Kidney (tissue), 14 donors: ENCODE results near the gene CACNB4. TPM values are rescaled to one million over a fixed set of nuclear protein-coding genes. Genes with fewer than 3 reads are reported as not detected.

ENCODE experiments used
- DNase-seq, 5 donors: peaks; one replicate each; pipeline ENCODE4 v3.0.0-alpha.2; 2013 to 2020
- FAIRE-seq: peaks from 2 replicates; lab custom pipeline; 2012; peaks lifted over from hg19 to GRCh38; lab: Jason Lieb, UNC
- H3K27ac ChIP-seq, 2 donors: one replicate each; pipeline ENCODE4 v1.7.0; 2013; ENCODE audit warnings: low read depth in 2 of 2, low read length in 2 of 2, inconsistent platforms in 1 of 2
- H3K27me3 ChIP-seq: one replicate; pipeline ENCODE4 v1.7.1; 2013; ENCODE audit warnings: low read length, inconsistent platforms; ENCODE audit not compliant: control insufficient read depth, insufficient read depth
- H3K36me3 ChIP-seq, 3 donors: one replicate each; pipeline versions ENCODE4 v1.7.0 to v1.7.1; 2013; ENCODE audit warnings: low read length in 3 of 3, control low read depth in 1 of 3, inconsistent platforms in 1 of 3; ENCODE audit not compliant: insufficient read depth in 3 of 3, control insufficient read depth in 2 of 3
- H3K4me1 ChIP-seq, 3 donors: one replicate each; pipeline versions ENCODE4 v1.7.0 to v1.7.1; 2013; ENCODE audit warnings: low read length in 3 of 3, inconsistent platforms in 1 of 3, low read depth in 1 of 3; ENCODE audit not compliant: control insufficient read depth in 2 of 3, insufficient read depth in 2 of 3
- H3K4me3 ChIP-seq, 3 donors: one replicate each; pipeline versions ENCODE4 v1.7.0 to v1.8.1; 2013; ENCODE audit warnings: low read length in 3 of 3, control low read depth in 1 of 3, inconsistent platforms in 1 of 3
- H3K9ac ChIP-seq, 3 donors: one replicate each; pipeline versions ENCODE4 v1.7.0 to v1.7.1; 2013; ENCODE audit warnings: low read length in 3 of 3, control low read depth in 1 of 3, inconsistent platforms in 1 of 3
- H3K9me3 ChIP-seq, 3 donors: one replicate each; pipeline versions ENCODE4 v1.7.0 to v1.7.1; 2013; ENCODE audit warnings: low read length in 3 of 3, control low read depth in 1 of 3, inconsistent platforms in 1 of 3; ENCODE audit not compliant: control insufficient read depth in 2 of 3, insufficient read depth in 1 of 3
- CTCF ChIP-seq: IDR thresholded peaks from 3 replicates; pipeline ENCODE4 v1.5.1; 2012; ENCODE audit warnings: mild to moderate bottlenecking, moderate library complexity, borderline replicate concordance; ENCODE audit not compliant: insufficient read depth; ENCODE audit errors: extremely low read depth
- intact Hi-C: fragments of 100-400 bp; cut with DNase I; formaldehyde crosslinking; loops from one replicate; pipeline ENCODE4 v1.11.1; 2022
- polyA plus RNA-seq: library from polyadenylated mRNA; stranded (reverse); fragments of 350-450 nt; fragmentation: Illumina TruSeq; extraction: RNeasy Lipid Tissue Mini Kit (QIAGEN cat#74804); gene quantifications from one replicate; pipeline ENCODE4 v1.2.3, GENCODE V29; 2014; ENCODE audit warnings: low read depth, low replicate concordance; ENCODE audit not compliant: insufficient read depth
- total RNA-seq: library from RNA; stranded (reverse); fragmentation: NEBNext Ultra II Directional; extraction: Animal tissue kit (Norgen Biotek cat#: 25700); gene quantifications from one replicate; pipeline ENCODE4 v1.2.1, GENCODE V29; 2021
- donor health status: control.
- donor health status: control.
- donor health status: control.
- donor health status: control.
- donor health status: control.
- donor health status: DM: yes; HTN: yes; CAD: no.
- donor health status: Normal renal cell carcinoma (clear cell type).

CACNB4 gene
- total and polyA plus RNA-seq, 2 donors from 2014 or later = 1.3 to 2.2 TPM

- no peak for DNase-seq
- Histone ChIP-seq H3K9me3 (no peaks in the 10 kb centered on the region), H3K36me3 (no peaks in the 10 kb centered on the region), H3K4me1 (no peaks in the 10 kb centered on the region), H3K9ac (no peak overlapping the region), H3K4me3 (no peak overlapping the region), H3K27me3 (no peaks in the 10 kb centered on the region), H3K27ac (no peak overlapping the region)
- no peak for FAIRE-seq
- no peak for TF ChIP-seq CTCF
- intact Hi-C loops = no loop called here
Measured at GRCh38 chr2:152106464-152106863, 7.6 kb upstream of the CACNB4 start.

GRCh38 chr2:152103271-152103670 lies 4.4 kb upstream of the CACNB4 start:
- FAIRE-seq (no peak), DNase-seq (no peak)
- no peak for TF ChIP-seq CTCF
- Histone ChIP-seq H3K4me3 (no peak overlapping the region), H3K9ac (no peak overlapping the region), H3K36me3 (no peaks in the 10 kb centered on the region), H3K27me3 (peaks cover 6% of the 10 kb centered on the region), H3K4me1 (peaks cover 0 to 5% (median 5%) of the 10 kb centered on the region in 3 donors), H3K27ac (no peak overlapping the region), H3K9me3 (no peaks in the 10 kb centered on the region)
- intact Hi-C loops = no loop called here

- intact Hi-C loops = no loop called here
- no peak for FAIRE-seq
Measured at GRCh38 chr2:152100961-152101360, 2.1 kb upstream of the CACNB4 start.

More at GRCh38 chr2:152100961-152101360, 2.1 kb upstream of the CACNB4 start:
- no peaks in the 10 kb centered on the region for H3K9me3 ChIP-seq
- no peak for DNase-seq
- no peak overlapping the region for H3K9ac ChIP-seq
- H3K27ac ChIP-seq = no peak overlapping the region
- TF ChIP-seq CTCF = no peak
- no peaks in the 10 kb centered on the region for H3K36me3 ChIP-seq
- peaks cover 6% of the 10 kb centered on the region for H3K27me3 ChIP-seq
- peaks cover 0 to 7% (median 5%) of the 10 kb centered on the region in 3 donors for H3K4me1 ChIP-seq
- H3K4me3 ChIP-seq = no peak overlapping the region
